ENCODE data around the gene GAS2L2.

DNA sequence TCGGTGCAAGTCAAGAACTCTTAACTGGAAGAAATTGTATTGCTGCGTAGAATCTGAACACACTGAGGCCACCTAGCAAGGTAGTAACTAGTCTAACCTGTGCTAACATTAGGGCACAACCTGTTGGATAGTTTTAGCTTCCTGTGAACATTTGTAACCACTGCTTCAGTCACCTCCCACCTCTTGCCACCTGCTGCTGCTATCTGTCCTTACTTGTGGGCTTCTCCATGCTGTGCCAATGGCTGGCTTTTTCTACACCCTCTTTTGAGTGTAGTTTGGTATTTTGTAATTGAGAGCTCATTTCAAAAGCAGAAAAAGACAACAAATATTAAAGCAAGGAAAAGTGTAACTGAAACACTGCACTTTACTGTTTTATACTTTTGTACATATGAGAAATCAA is 29.3 kb downstream of the GAS2L2 start:
- no peak for TF ChIP-seq POLR2A (IDR thresholded peaks at IDR 0.05; ENCODE audit: low read length)
- no peak for TF ChIP-seq GATA1 (IDR thresholded peaks at IDR 0.05; ENCODE audit: low read depth, low read length)
